WTC11 (cell line): Measurements from ENCODE around the gene VWF.

Source experiments
- CTCF ChIP-seq: fragments of 200-600 bp; IDR thresholded peaks from 2 replicates; pipeline ENCODE4 v1.8.0; 2022; ENCODE audit warnings: antibody characterized with exemption
- ERG ChIP-seq: fragments of 250-450 bp; sonication (Bioruptor Pico); IDR thresholded peaks from 2 replicates; pipeline ENCODE4 v1.8.0; 2021; ENCODE audit warnings: mild to moderate bottlenecking
- ETV6 ChIP-seq: sonication (generic); formaldehyde crosslinking; IDR thresholded peaks from 2 replicates; pipeline ENCODE4 v1.8.1; 2022; ENCODE audit warnings: mild to moderate bottlenecking, missing genetic modification reagents

- TF ChIP-seq CTCF (no peak), ERG (CRISPR knock-in tag) (no peak), ETV6 (CRISPR knock-in tag) (no peak)
Measured at GRCh38 chr12:6047249-6048237, 76.9 kb downstream of the VWF start.
